ENCODE data around the gene TMEM205.

DNA sequence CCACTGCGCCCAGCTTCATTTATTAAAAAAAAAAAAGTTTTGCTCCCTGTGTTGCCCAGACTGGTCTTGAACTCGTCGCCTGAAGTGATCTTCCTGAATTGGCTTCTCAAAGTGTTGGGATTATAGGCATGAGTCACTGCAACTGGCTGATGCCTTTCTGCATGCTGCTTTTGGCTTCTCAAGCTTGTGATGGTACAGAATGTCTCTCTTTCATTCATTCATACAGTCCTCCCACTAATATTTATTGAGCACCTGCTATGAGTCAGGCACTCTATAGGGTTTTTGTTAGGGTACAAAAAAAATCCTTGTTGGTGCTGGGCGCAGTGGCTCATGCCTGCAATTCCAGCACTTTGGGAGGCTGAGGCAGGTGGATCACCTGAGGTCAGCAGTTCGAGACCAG is 41.1 kb downstream of the TMEM205 start:
- TF ChIP-seq, protein P1, sequence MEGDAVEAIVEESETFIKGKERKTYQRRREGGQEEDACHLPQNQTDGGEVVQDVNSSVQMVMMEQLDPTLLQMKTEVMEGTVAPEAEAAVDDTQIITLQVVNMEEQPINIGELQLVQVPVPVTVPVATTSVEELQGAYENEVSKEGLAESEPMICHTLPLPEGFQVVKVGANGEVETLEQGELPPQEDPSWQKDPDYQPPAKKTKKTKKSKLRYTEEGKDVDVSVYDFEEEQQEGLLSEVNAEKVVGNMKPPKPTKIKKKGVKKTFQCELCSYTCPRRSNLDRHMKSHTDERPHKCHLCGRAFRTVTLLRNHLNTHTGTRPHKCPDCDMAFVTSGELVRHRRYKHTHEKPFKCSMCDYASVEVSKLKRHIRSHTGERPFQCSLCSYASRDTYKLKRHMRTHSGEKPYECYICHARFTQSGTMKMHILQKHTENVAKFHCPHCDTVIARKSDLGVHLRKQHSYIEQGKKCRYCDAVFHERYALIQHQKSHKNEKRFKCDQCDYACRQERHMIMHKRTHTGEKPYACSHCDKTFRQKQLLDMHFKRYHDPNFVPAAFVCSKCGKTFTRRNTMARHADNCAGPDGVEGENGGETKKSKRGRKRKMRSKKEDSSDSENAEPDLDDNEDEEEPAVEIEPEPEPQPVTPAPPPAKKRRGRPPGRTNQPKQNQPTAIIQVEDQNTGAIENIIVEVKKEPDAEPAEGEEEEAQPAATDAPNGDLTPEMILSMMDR (IDR thresholded peaks at IDR 0.05): no peak
- TF ChIP-seq POLR2A (IDR thresholded peaks at IDR 0.05): no peak

All from sigmoid colon (tissue), 3 donors.